Measurements from ENCODE around the gene MYO10. TPM values are rescaled to one million over a fixed set of nuclear protein-coding genes. Genes with fewer than 3 reads are reported as not detected.

Gene MYO10
- polyA plus RNA-seq, 3 donors: 0.23 to 1.1 (median 0.35) TPM

- H4K20me1 ChIP-seq (ENCODE audit: insufficient read depth, low read length): no peaks in the 10 kb centered on the region
- H3K27me3 ChIP-seq (ENCODE audit: control insufficient read depth in 2 of 2, insufficient read depth in 2 of 2, low read length in 2 of 2): no peaks in the 10 kb centered on the region
- H3K4me1 Mint-ChIP-seq: peaks cover 12% of the 10 kb centered on the region
- H3K36me3 ChIP-seq (replicated peaks in 1 of 2; ENCODE audit: control insufficient read depth in 1 of 2, insufficient read depth in 2 of 2, low read length in 2 of 2): no peaks in the 10 kb centered on the region
- H3K4me2 ChIP-seq (replicated peaks; ENCODE audit: extremely low read depth, low read length, poor library complexity, severe bottlenecking): no peak overlapping the region
- H3K9me3 Mint-ChIP-seq: peaks cover 0 to 4% (median 0%) of the 10 kb centered on the region in 7 donors
- H3K27ac Mint-ChIP-seq: peak overlapping the region in 1 of 7 donors; percentile 60
- H3K36me3 Mint-ChIP-seq: peaks cover 8 to 16% of the 10 kb centered on the region in 2 donors
- no peak for DNase-seq
- WGBS (ENCODE audit: insufficient coverage): 90% methylated on average over 41 of the region's 48 CpGs
- H3K4me3 Mint-ChIP-seq: no peak overlapping the region
- no peak overlapping the region for H2AFZ ChIP-seq (ENCODE audit: insufficient read depth, low read depth, low read length, poor library complexity, severe bottlenecking)
- H3K27me3 Mint-ChIP-seq (ENCODE audit: low read depth in 3 of 3): peaks cover 0 to 2% (median 0%) of the 10 kb centered on the region in 3 donors
- no peak overlapping the region for H3K4me3 ChIP-seq (replicated peaks in 1 of 3; ENCODE audit: low read depth in 2 of 3, low read length in 3 of 3)
- intact Hi-C loops (cut with micrococcal nuclease): no loop called here
- H3K79me2 ChIP-seq (ENCODE audit: insufficient read depth, low read length): no peaks in the 10 kb centered on the region
- no peaks in the 10 kb centered on the region for H3K4me1 ChIP-seq (ENCODE audit: control insufficient read depth in 1 of 2, insufficient read depth in 2 of 2, low read length in 2 of 2)
- H3K27ac ChIP-seq (ENCODE audit: low read depth in 1 of 2, low read length in 2 of 2): no peak overlapping the region
- H3K9me3 ChIP-seq (replicated peaks in 1 of 2; ENCODE audit: control insufficient read depth in 1 of 2, insufficient read depth in 1 of 2, low read length in 2 of 2): no peaks in the 10 kb centered on the region
- no peak for TF ChIP-seq CTCF (IDR thresholded peaks at IDR 0.05)
- H3K9ac ChIP-seq (ENCODE audit: insufficient read depth, low read length, poor library complexity, severe bottlenecking): no peak overlapping the region
Measured at GRCh38 chr5:16701134-16702099, 234.7 kb downstream of the MYO10 start.

- Mint-ChIP-seq H3K27me3 (ENCODE audit: low read depth in 3 of 3) (peaks cover 0 to 2% (median 0%) of the 10 kb centered on the region in 3 donors), H3K4me3 (no peak overlapping the region), H3K9me3 (peaks cover 0 to 4% (median 0%) of the 10 kb centered on the region in 7 donors), H3K27ac (no peak overlapping the region), H3K4me1 (peaks cover 12% of the 10 kb centered on the region), H3K36me3 (peaks cover 8 to 16% of the 10 kb centered on the region in 2 donors)
- no peak for DNase-seq
- Histone ChIP-seq H3K27me3 (ENCODE audit: control insufficient read depth in 2 of 2, insufficient read depth in 2 of 2, low read length in 2 of 2) (no peaks in the 10 kb centered on the region), H3K9me3 (replicated peaks in 1 of 2; ENCODE audit: control insufficient read depth in 1 of 2, insufficient read depth in 1 of 2, low read length in 2 of 2) (no peaks in the 10 kb centered on the region), H4K20me1 (ENCODE audit: insufficient read depth, low read length) (no peaks in the 10 kb centered on the region), H3K79me2 (ENCODE audit: insufficient read depth, low read length) (no peaks in the 10 kb centered on the region), H3K4me3 (replicated peaks in 1 of 3; ENCODE audit: low read depth in 2 of 3, low read length in 3 of 3) (no peak overlapping the region), H3K4me2 (replicated peaks; ENCODE audit: extremely low read depth, low read length, poor library complexity, severe bottlenecking) (no peak overlapping the region), H3K27ac (ENCODE audit: low read depth in 1 of 2, low read length in 2 of 2) (no peak overlapping the region), H3K9ac (ENCODE audit: insufficient read depth, low read length, poor library complexity, severe bottlenecking) (no peak overlapping the region), H2AFZ (ENCODE audit: insufficient read depth, low read depth, low read length, poor library complexity, severe bottlenecking) (no peak overlapping the region), H3K4me1 (ENCODE audit: control insufficient read depth in 1 of 2, insufficient read depth in 2 of 2, low read length in 2 of 2) (no peaks in the 10 kb centered on the region), H3K36me3 (replicated peaks in 1 of 2; ENCODE audit: control insufficient read depth in 1 of 2, insufficient read depth in 2 of 2, low read length in 2 of 2) (no peaks in the 10 kb centered on the region)
- TF ChIP-seq CTCF (IDR thresholded peaks at IDR 0.05): no peak
- no CpG with 5 or more reads among the region's 8 CpGs for WGBS (ENCODE audit: insufficient coverage)
- intact Hi-C loops (cut with micrococcal nuclease): no loop called here
Measured at GRCh38 chr5:16700081-16700480, 236.0 kb downstream of the MYO10 start.
